HFFc6 (cell line): ENCODE data around the gene FYB1. TPM values are rescaled to one million over a fixed set of nuclear protein-coding genes. Genes with fewer than 3 reads are reported as not detected.

Source experiments
- DNase-seq: peaks from one replicate; pipeline ENCODE4 v3.0.0-alpha.2; 2018
- H3K27ac Mint-ChIP-seq: 2 replicates; pipeline ENCODE4 v1.8.0; 2020; ENCODE audit warnings: mild to moderate bottlenecking, mixed read lengths
- H3K27me3 Mint-ChIP-seq: 2 replicates; pipeline ENCODE4 v1.8.0; 2021; ENCODE audit warnings: mild to moderate bottlenecking, moderate library complexity, mixed read lengths; ENCODE audit not compliant: insufficient read depth
- H3K36me3 Mint-ChIP-seq: 2 replicates; pipeline ENCODE4 v1.8.0; 2021; ENCODE audit warnings: low read depth, mixed read lengths
- H3K4me1 Mint-ChIP-seq: 2 replicates; pipeline ENCODE4 v1.8.0; 2020; ENCODE audit warnings: low read depth, mixed read lengths
- H3K4me3 Mint-ChIP-seq: 2 replicates; pipeline ENCODE4 v1.8.0; 2020; ENCODE audit warnings: mild to moderate bottlenecking, moderate library complexity, mixed read lengths
- H3K9me3 Mint-ChIP-seq: 2 replicates; pipeline ENCODE4 v1.8.0; 2020; ENCODE audit warnings: mild to moderate bottlenecking, mixed read lengths
- total RNA-seq, 6 experiments: library from RNA; stranded (reverse); fragmentation: NEBNext Ultra II Directional; extraction: Animal tissue kit (Norgen Biotek cat#: 25700); gene quantifications; 2 replicates in 1 of 6; 3 replicates in 5 of 6; pipeline ENCODE4 v1.2.3, GENCODE V29; 2021
- TF ChIP-seq, protein P1 (sequence below): fragments of 200-600 bp; sonication (generic); IDR thresholded peaks from 2 replicates; pipeline ENCODE4 v1.5.0; 2021; ENCODE audit warnings: antibody characterized with exemption, mild to moderate bottlenecking

FYB1 gene
- total RNA-seq, 6 experiments from 2014 or later: 0.32 to 1.7 (median 0.49) TPM

DNA sequence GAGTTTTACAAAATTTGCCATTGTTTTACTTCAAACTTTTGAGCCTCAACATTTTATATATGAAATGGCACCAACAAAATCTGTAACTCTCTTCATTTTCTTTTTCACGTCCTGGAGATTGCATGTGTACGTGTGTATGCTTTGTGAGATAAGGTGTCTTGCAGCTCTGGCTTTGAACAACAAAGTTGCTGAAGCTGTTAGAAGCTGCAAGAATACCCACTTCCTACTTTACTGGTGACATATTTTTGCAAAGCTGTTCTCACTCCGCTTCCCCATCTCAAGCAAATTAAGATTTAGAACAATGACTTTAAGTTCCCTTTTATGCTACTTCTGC is 41.8 kb downstream of the FYB1 start:
- H3K27ac Mint-ChIP-seq: no peak overlapping the region
- no peak for DNase-seq
- TF ChIP-seq, protein P1, sequence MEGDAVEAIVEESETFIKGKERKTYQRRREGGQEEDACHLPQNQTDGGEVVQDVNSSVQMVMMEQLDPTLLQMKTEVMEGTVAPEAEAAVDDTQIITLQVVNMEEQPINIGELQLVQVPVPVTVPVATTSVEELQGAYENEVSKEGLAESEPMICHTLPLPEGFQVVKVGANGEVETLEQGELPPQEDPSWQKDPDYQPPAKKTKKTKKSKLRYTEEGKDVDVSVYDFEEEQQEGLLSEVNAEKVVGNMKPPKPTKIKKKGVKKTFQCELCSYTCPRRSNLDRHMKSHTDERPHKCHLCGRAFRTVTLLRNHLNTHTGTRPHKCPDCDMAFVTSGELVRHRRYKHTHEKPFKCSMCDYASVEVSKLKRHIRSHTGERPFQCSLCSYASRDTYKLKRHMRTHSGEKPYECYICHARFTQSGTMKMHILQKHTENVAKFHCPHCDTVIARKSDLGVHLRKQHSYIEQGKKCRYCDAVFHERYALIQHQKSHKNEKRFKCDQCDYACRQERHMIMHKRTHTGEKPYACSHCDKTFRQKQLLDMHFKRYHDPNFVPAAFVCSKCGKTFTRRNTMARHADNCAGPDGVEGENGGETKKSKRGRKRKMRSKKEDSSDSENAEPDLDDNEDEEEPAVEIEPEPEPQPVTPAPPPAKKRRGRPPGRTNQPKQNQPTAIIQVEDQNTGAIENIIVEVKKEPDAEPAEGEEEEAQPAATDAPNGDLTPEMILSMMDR: no peak
- H3K36me3 Mint-ChIP-seq: peaks cover 20% of the 10 kb centered on the region
- H3K4me1 Mint-ChIP-seq: peaks cover 46% of the 10 kb centered on the region
- no peaks in the 10 kb centered on the region for H3K27me3 Mint-ChIP-seq
- peaks cover 7% of the 10 kb centered on the region for H3K9me3 Mint-ChIP-seq
- H3K4me3 Mint-ChIP-seq: no peak overlapping the region

DNA sequence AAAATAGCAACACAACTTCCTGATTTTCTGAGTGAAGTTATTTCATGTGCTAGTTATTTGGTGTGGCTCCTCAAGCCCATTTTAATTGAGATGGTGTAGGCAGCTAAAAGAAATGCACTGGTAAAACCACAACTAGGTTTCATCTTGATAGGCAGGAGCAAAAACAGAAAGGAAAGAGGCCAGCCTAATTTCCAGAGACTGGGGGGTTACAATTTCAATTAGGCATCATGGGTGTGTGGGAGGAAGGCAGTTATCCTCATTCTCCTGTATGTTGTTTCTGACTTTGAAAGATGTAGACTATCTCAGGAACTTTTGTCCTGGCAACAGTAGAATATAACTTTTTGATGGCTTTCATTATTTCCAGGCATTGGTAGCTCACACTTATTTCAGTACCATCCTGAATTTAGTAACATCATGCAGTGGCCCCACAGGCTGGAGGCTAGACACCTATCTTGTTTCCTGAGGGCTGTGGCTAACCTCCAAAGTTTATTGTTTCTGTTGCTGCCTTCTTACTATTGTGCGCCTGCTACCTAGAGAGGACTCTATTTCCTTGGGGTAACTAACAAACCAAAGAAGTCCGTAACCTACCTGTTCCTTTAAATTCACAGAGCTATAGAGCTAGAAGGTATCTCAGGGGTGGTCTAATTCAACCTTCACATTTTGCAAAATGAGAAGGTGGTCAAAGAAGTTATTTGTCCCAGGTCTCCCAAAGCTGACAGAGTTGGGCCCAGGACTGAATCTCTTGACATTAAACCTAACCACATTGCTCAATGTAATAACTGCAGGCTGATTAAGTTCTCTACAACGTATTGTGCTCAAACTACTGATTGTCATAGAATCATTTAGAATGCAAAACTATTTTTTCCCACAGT is 42.4 kb downstream of the FYB1 start:
- Mint-ChIP-seq H3K4me3 (no peak overlapping the region), H3K36me3 (peaks cover 20% of the 10 kb centered on the region), H3K27ac (no peak overlapping the region), H3K9me3 (peaks cover 7% of the 10 kb centered on the region), H3K27me3 (no peaks in the 10 kb centered on the region), H3K4me1 (peaks cover 46% of the 10 kb centered on the region)
- TF ChIP-seq, protein P1: no peak
- no peak for DNase-seq

DNA sequence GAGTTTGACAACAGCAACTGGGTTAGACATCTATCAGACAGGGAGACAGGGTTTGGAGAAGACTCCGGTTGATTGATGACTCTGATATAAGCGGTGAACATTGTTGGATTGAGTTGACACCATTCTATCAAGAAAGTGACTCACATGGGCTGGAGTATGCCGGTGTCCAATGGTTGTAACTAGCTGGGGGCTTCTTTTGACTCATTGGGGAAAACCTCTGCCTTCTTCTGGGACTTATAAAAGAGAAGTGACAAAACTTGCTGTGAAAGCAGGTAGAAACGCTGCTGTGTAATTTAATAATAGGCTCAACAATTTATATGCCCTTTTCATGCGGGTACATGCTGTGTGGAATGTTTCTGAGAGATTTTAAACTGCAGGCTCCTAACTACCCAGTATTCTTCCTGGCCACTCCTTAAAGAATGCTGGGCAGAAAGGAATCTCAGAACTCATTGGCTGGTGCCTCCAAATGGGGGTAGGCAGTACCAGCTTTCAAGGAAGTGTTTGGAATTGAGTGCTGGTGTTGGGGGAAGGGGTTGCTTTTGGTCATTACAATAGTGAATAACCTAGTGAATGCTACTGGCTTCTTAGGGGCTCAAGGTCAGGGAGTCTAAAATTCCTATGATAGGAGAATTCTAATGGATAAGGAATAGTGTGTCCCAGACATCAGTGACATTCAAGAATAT is 43.9 kb downstream of the FYB1 start:
- Mint-ChIP-seq H3K36me3 (peaks cover 20% of the 10 kb centered on the region), H3K9me3 (peaks cover 7% of the 10 kb centered on the region), H3K4me1 (peaks cover 60% of the 10 kb centered on the region), H3K27ac (no peak overlapping the region; the same call in 1 of the 2 replicates), H3K4me3 (no peak overlapping the region), H3K27me3 (peaks cover 1% of the 10 kb centered on the region; the same call in 1 of the 2 replicates)
- TF ChIP-seq, protein P1: no peak
- DNase-seq: no peak

- peaks cover 72% of the 10 kb centered on the region for H3K4me1 Mint-ChIP-seq
- DNase-seq: no peak
- H3K27me3 Mint-ChIP-seq: peaks cover 1% of the 10 kb centered on the region; the same call in 1 of the 2 replicates
- peaks cover 7% of the 10 kb centered on the region for H3K9me3 Mint-ChIP-seq
- peaks cover 20% of the 10 kb centered on the region for H3K36me3 Mint-ChIP-seq
- TF ChIP-seq, protein P1: no peak
- H3K27ac Mint-ChIP-seq: no peak overlapping the region
- H3K4me3 Mint-ChIP-seq: no peak overlapping the region
Measured at GRCh38 chr5:39173069-39173468, 46.3 kb downstream of the FYB1 start.

- TF ChIP-seq, protein P1: no peak
- Mint-ChIP-seq H3K4me1 (peaks cover 72% of the 10 kb centered on the region), H3K27me3 (peaks cover 1% of the 10 kb centered on the region; the same call in 1 of the 2 replicates), H3K27ac (no peak overlapping the region), H3K9me3 (peaks cover 7% of the 10 kb centered on the region), H3K36me3 (peaks cover 20% of the 10 kb centered on the region), H3K4me3 (no peak overlapping the region)
- no peak for DNase-seq
Measured at GRCh38 chr5:39172593-39172992, 46.8 kb downstream of the FYB1 start.
